Keratinocyte (primary cell): ENCODE data around the gene KRTAP8-1. TPM values are rescaled to one million over a fixed set of nuclear protein-coding genes. Genes with fewer than 3 reads are reported as not detected.

Experiments
- DNase-seq: peaks from one replicate; pipeline ENCODE4 v3.0.0-alpha.2; 2011; ENCODE audit warnings: low read depth, missing footprints, low spot score
- FAIRE-seq: peaks from 2 replicates; lab custom pipeline; 2011; peaks lifted over from hg19 to GRCh38; lab: Jason Lieb, UNC
- H2AFZ ChIP-seq: 2 replicates; pipeline ENCODE4 v1.6.0; 2012; ENCODE audit warnings: low read length, control low read depth, inconsistent platforms; ENCODE audit not compliant: control insufficient read depth
- H3K27ac ChIP-seq: 2 replicates; pipeline ENCODE4 v1.5.1; 2011; ENCODE audit warnings: low read length; ENCODE audit not compliant: control insufficient read depth, insufficient read depth
- H3K27me3 ChIP-seq: 3 replicates; pipeline ENCODE4 v1.6.0; 2011; ENCODE audit warnings: low read length; ENCODE audit not compliant: control insufficient read depth, insufficient read depth; ENCODE audit errors: extremely low read depth
- H3K36me3 ChIP-seq, 2 experiments: 2 replicates in 1 of 2; 3 replicates in 1 of 2; pipeline ENCODE4 v1.5.1; 2011; ENCODE audit warnings: low read length in 2 of 2, mild to moderate bottlenecking in 1 of 2; ENCODE audit not compliant: control insufficient read depth in 2 of 2, insufficient read depth in 2 of 2; ENCODE audit errors: extremely low read depth in 1 of 2
- H3K4me1 ChIP-seq: 3 replicates; pipeline ENCODE4 v1.5.1; 2011; ENCODE audit warnings: low read length; ENCODE audit not compliant: control insufficient read depth, insufficient read depth; ENCODE audit errors: extremely low read depth
- H3K4me2 ChIP-seq: 3 replicates; pipeline ENCODE4 v1.6.0; 2011; ENCODE audit warnings: low read depth, low read length; ENCODE audit not compliant: control insufficient read depth, insufficient read depth; ENCODE audit errors: extremely low read depth
- H3K4me3 ChIP-seq, 3 experiments: fragments of 200-600 bp in 1 of 3; sonication (generic) in 1 of 3; 2 replicates in 2 of 3; 3 replicates in 1 of 3; pipeline ENCODE4 v1.5.1; 2011 to 2016; ENCODE audit warnings: low read length in 3 of 3, mild to moderate bottlenecking in 3 of 3, control low read depth in 2 of 3, inconsistent platforms in 1 of 3, low read depth in 1 of 3, mixed read lengths in 1 of 3, mixed run types in 1 of 3, moderate library complexity in 1 of 3; ENCODE audit not compliant: control insufficient read depth in 2 of 3, insufficient read depth in 2 of 3; ENCODE audit errors: extremely low read depth in 1 of 3
- H3K79me2 ChIP-seq: 2 replicates; pipeline ENCODE4 v1.6.0; 2012; ENCODE audit warnings: low read length; ENCODE audit not compliant: control insufficient read depth, insufficient read depth
- H3K9ac ChIP-seq: 3 replicates; pipeline ENCODE4 v1.6.0; 2011; ENCODE audit warnings: low read length; ENCODE audit not compliant: control insufficient read depth, insufficient read depth; ENCODE audit errors: extremely low read depth
- H3K9me1 ChIP-seq: 3 replicates; pipeline ENCODE4 v1.6.0; 2011; ENCODE audit warnings: low read length; ENCODE audit not compliant: control insufficient read depth, insufficient read depth; ENCODE audit errors: extremely low read depth
- H3K9me3 ChIP-seq: 2 replicates; pipeline ENCODE4 v1.5.1; 2012; ENCODE audit warnings: low read depth, low read length; ENCODE audit not compliant: control insufficient read depth
- H4K20me1 ChIP-seq: 3 replicates; pipeline ENCODE4 v1.6.0; 2011; ENCODE audit warnings: low read length; ENCODE audit not compliant: control insufficient read depth, insufficient read depth; ENCODE audit errors: extremely low read depth
- CTCF ChIP-seq, 3 experiments: IDR thresholded peaks in 1 of 3; conservative IDR thresholded peaks in 1 of 3; optimal IDR thresholded peaks in 1 of 3; 2 replicates in 2 of 3; 3 replicates in 1 of 3; pipeline versions ENCODE3 to v1.5.1; 2011; ENCODE audit warnings: low read length in 3 of 3, mild to moderate bottlenecking in 3 of 3, moderate library complexity in 2 of 3, control low read depth in 1 of 3, inconsistent platforms in 1 of 3; ENCODE audit not compliant: insufficient read depth in 2 of 3; ENCODE audit errors: extremely low read depth in 1 of 3
- EZH2 ChIP-seq: IDR thresholded peaks from one replicate; pipeline ENCODE4 v1.6.1; 2012; ENCODE audit warnings: inconsistent platforms, mild to moderate bottlenecking, low read length, moderate library complexity
- dilution Hi-C: fragments of 300-500 bp; cut with MboI; formaldehyde crosslinking; loops from one replicate; pipeline ENCODE4 v1.7.0; 2020; ENCODE audit warnings: low sequenced_read_pairs; ENCODE audit not compliant: extremely low pct_ligation_motif_present
- polyA plus RNA-seq, 5 experiments: library from polyadenylated mRNA; depleted of rRNA in 3 of 5; stranded (reverse) in 3 of 5; stranded (forward) in 1 of 5; unstranded in 1 of 5; fragments of >200 nt; gene quantifications; 1 replicate in 1 of 5; 2 replicates in 3 of 5; 3 replicates in 1 of 5; pipeline versions ENCODE4 v1.2.1 to v1.2.3, GENCODE V29; 2011 to 2012; ENCODE audit warnings: missing spikeins in 2 of 5, low read depth in 1 of 5, low replicate concordance in 1 of 5

The KRTAP8-1 gene
- polyA plus RNA-seq, 1 donor (not counting 4 experiments of a cell fraction or from before 2014, with no cell fraction given) = not detected

GRCh38 chr21:30800605-30801004, 12.5 kb downstream of the KRTAP8-1 start:
- TF ChIP-seq EZH2 (no peak), CTCF (optimal IDR thresholded peaks at IDR 0.05 in 1 of 3, IDR thresholded peaks at IDR 0.05 in 1 of 3, conservative IDR thresholded peaks at IDR 0.05 in 1 of 3; ENCODE audit: extremely low read depth in 1 of 3, insufficient read depth in 2 of 3, low read length in 3 of 3) (no peak)
- Histone ChIP-seq H3K27ac (no peak overlapping the region), H3K27me3 (no peaks in the 10 kb centered on the region), H2AFZ (no peak overlapping the region), H3K4me3 (no peak overlapping the region), H4K20me1 (no peaks in the 10 kb centered on the region), H3K9me1 (no peaks in the 10 kb centered on the region), H3K9ac (no peak overlapping the region), H3K9me3 (no peaks in the 10 kb centered on the region), H3K4me2 (no peak overlapping the region), H3K36me3 (no peaks in the 10 kb centered on the region), H3K79me2 (no peaks in the 10 kb centered on the region), H3K4me1 (no peaks in the 10 kb centered on the region)
- DNase-seq (no peak), FAIRE-seq (no peak)
- dilution Hi-C loops = no loop called here

GRCh38 chr21:30793581-30794314, 19.3 kb downstream of the KRTAP8-1 start:
- dilution Hi-C loops = no loop called here

More at GRCh38 chr21:30793581-30794314, 19.3 kb downstream of the KRTAP8-1 start:
- Histone ChIP-seq H3K9me3 (no peaks in the 10 kb centered on the region), H3K4me1 (no peaks in the 10 kb centered on the region), H3K4me2 (no peak overlapping the region), H3K27me3 (no peaks in the 10 kb centered on the region), H2AFZ (no peak overlapping the region), H3K4me3 (no peak overlapping the region), H3K9me1 (no peaks in the 10 kb centered on the region), H3K36me3 (no peaks in the 10 kb centered on the region), H3K79me2 (no peaks in the 10 kb centered on the region), H4K20me1 (no peaks in the 10 kb centered on the region), H3K9ac (no peak overlapping the region), H3K27ac (no peak overlapping the region)
- TF ChIP-seq CTCF (optimal IDR thresholded peaks at IDR 0.05 in 1 of 3, IDR thresholded peaks at IDR 0.05 in 1 of 3, conservative IDR thresholded peaks at IDR 0.05 in 1 of 3; ENCODE audit: extremely low read depth in 1 of 3, insufficient read depth in 2 of 3, low read length in 3 of 3) = no peak
- TF ChIP-seq EZH2 = no peak
- FAIRE-seq (no peak), DNase-seq (no peak)
